Measurements from ENCODE around the gene SLC25A47.
"Not testable (repeated sequence)": the region's sequence is repeated elsewhere in the genome, so short reads cannot be mapped to it uniquely, and the experiment has no call there.

SLC25A47 gene

DNA sequence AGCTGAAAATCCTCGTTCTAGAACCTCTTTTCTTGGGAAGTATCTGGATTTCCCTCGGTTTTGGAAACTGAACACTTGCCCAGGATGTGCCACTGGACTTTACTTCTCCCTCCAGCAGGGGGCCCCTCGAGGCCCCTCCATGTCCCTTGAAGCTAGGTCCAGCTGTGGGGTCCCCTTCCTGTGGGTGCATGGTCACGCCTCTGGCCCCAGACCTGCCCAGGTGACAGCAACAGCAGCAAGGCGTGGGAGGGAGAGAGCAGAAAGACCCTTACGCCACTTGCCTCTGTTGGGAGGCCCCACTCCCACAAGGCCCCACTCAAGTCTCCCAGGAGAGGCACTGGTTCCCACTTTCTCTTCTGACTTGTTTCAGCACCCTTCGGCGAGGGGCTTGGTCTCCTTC is 20.0 kb upstream of the SLC25A47 start:
- in situ Hi-C loops (cut with HindIII; ENCODE audit: low sequenced_read_pairs) = no loop called here

DNA sequence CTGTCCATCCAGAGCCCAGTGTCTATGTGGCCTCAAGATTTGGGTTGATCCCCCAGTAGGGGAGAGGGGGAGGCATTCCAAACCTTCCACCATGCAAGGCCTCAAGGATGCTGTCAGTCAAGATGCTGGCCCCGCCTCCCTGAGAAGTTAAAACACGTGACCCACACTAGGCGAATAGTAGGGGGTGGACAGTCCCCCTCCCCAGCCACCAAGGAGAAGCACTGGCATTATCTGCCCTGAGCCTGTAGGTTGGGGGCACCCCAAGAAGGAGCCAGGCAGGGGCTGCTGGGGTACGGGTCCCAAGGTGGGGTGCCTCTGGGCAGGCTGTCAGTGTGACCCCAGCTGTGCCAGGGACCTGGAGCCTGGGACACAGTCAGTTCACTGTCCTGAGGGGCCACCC is 19.2 kb upstream of the SLC25A47 start:
- in situ Hi-C loops (cut with HindIII; ENCODE audit: low sequenced_read_pairs) = no loop called here

DNA sequence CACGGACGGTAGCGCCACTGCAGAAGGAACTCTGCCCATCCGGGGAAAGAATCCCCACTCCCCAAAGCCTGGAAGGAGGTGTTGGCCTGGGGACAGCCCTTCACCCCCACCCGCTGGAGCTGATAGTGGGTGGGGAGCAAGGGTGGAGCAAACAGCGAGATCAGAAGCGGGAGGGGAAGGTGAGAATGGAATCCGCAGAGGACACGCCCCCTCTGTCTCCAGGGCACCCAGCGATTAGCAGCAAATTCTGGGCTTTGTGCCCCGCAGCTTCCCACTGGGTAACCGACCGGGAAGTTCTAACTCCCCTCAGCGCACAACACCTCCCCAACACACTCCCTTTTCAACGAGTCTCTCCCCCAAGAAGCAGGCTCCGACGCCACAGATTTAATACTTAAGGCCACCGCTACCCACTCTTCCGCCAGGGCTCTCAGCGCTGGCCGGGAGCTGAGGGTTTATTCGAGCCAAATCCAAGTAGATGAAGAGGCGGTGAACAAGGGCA is 18.3 kb upstream of the SLC25A47 start:
- in situ Hi-C loops (cut with HindIII; ENCODE audit: low sequenced_read_pairs) = no loop called here

DNA sequence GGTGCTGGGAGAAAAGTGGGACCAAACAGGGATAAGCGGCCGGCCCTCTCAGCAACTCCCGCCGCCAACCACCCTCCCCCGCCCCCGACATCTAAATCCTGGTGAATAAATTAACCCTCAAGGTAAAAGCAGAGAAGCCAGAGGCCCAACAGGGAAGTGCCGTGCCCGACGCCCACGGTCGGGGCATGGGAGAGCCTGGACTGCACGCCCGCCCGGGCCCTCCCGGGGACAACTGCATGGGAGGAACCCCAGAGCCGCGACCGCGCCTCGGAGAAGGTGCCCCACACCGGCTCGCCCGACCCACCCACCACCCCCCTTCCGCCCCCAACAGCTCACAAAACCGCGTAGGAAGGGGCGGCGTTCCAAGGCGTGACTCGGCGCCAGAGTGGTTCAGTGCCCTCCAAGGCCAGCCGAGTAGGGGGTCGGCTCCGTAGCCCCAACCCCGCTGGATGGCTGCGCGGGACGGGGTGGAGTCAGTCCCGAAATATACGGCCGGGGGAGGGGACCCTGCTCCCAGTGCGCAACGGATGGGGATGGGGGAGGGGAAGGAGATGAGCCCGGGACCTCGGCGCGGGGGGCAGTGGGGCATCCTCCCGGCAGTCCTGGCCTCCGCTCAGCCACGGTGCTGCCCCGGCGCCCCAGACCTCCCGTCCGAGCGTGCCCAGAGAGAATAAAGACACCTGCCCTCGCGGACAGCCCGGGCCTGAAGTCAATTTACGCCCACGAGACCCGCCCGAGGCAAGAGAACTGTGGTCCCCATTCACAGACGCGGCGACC is 17.6 kb upstream of the SLC25A47 start:
- in situ Hi-C loops (cut with HindIII; ENCODE audit: low sequenced_read_pairs) = no loop called here

DNA sequence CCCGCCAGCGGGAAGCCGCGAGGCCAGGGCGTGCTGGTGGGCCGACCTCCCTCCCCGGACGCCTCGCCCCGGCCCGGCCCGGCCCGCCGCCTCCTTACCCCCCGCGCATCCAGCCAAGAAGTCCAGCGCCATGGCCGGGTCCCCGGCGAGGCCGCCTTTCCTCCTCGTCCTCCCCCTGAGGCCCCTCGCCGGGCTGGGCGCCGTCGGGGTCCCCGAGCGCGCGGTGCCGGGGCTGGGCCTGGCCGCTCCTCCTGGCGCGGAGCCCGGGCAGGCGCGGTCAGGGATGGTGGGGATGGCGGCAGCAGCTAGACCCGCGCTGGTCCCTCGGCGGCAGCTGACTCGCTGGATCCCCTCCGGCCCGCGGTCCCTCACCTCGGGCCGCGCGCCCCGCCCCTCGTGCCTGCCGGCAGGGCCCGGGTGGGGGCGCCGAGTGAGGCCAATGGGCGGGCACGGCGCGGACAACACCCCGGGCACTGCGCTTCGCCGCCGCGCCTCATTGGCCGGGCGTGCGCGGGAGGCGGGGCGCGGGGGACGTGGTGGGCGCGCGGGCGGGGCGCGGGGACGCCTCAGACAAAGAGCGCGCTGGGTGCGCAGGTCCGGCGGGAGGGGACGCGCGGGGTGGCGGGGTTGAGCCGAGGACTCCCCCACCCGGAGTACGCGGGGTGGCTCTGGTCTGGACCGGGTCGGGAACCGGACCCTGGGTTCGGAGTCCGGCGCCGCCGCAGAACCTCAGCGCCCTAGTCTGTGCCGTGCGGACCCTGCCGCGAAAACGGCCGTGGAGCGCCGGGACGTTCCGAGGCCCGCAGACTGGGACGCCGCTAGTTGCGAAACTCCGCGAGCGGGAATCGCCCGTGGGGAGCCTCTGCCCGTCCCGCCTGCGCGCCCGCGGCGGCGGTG is 16.8 kb upstream of the SLC25A47 start, which contains the start of gene SLC25A29:
TSS of gene SLC25A29 (minus strand) at position 344 of the 897 bp plus-strand sequence. CDS start at position 132, 212 bp downstream.
- in situ Hi-C loops (cut with HindIII; ENCODE audit: low sequenced_read_pairs) = no loop called here

DNA sequence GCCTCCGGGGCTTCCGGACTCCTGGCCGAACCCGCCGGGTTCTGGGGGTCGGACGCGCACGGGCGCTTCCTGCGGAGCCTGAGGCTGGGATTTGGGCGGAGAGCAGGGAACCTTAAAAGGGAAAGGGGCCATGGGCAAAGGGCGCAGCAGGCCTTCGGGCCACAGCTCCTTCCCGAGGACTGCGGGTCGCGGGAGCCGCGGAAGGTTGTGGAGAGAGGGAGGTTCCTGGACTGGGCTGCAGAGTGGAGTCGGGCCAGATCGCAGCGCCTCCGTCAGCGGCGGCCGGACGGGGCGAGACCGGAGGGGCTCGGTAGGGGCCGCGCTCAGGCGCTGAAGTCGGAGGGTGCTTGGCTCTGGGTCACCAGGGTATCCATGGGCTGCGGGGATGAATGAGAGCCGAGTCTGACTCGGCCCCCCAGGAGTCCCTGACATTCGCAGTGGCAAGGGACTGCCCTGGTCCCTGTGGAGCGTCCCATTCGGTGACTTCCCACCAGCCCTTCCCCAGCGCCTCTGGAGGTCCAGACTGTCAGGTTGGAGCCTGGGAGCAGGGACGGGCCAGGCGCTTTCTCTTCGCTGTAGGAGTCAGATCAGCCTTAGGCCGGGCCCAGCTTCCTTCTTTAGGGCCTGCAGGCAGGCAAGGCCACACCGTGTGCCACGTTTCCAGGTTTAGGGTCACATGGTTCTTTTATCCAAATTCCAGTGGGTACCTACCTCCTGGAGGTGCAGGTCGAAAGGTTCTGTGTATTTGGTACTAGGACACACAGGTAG is 16.0 kb upstream of the SLC25A47 start:
- in situ Hi-C loops (cut with HindIII; ENCODE audit: low sequenced_read_pairs) = no loop called here

DNA sequence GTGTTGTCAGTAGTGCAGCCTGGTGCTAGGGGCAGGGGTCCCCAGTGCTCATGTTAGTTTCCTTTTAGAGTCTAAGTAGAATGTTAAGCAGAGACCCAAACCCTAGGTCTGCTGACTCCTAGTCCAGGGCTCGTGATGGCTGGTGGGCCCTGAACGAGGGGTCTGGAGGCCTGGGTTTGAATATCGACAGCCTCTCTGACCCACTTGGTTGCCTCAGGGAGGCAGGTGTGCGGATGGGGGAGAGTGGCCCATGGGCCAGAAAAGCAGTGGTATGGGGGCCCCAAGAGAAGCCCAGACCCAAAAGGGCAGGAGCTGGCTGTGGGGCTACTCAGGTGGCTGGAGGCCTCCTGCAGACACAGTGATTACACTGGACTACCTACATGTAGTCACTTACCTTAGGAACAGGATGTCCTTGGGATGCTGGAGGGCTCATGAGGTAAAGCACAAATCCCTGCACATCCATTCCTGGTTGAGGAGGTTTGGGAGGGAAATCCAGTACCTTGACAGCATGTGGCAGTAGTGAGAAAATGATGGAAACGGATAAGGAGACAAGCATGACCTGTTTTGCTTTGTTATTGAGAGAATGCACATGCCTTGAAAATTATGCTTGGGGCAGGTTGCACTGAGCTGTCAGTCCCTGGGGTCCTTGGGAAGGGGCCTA is 15.2 kb upstream of the SLC25A47 start:
- in situ Hi-C loops (cut with HindIII; ENCODE audit: low sequenced_read_pairs) = no loop called here

DNA sequence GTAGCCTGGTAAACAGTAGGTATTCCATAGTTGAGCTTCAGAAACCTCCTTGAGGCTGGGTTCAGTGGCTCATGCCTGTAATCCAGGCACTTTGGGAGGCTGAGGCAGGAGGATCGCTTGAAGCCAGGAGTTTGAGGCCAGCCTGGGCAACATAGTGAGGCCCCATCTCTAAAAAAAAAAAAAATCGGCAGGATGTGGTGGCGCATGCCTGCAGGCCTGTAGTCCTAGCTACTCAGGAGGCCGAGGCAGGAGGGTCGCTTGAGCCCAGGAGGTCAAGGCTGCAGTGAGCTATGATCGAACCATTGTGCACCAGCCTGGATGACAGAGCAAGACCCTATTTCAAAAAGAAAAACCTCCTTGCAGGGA is 14.7 kb upstream of the SLC25A47 start:
- in situ Hi-C loops (cut with HindIII; ENCODE audit: low sequenced_read_pairs) = not testable (repeated sequence)

DNA sequence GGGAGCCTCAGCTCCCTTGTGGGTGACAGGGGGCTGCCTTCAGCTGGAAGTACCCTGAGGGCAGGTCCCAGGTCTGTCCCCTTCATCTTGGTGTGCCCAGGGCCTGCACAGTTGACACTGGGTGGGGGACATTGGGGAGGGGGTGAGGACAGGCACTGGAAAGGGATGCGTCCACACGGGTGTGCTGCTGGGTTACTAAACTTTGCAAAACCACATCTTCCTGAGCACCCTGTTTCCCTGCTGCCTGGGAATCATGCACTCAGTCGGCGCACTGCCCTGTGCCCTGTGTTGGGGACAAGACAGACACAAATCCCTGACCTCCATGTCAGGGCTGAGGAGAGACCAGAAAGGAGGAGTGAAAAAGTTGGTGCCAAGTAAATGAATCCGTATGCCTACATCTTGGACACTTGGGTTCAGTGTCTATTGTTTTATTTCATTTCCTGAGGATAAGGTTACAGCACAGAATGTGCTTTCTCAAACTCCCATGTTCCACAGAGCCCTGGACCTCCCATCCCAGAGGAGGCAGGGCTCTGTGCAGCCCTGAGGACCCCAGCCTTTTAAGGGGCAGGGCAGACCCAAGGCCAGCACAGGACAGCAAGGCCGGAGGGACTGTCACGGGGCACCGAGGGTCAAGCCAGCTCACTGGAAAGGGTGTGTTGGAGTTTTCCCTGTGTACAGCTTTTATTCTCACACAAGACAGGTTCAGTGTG is 14.0 kb upstream of the SLC25A47 start:
- in situ Hi-C loops (cut with HindIII; ENCODE audit: low sequenced_read_pairs) = no loop called here

DNA sequence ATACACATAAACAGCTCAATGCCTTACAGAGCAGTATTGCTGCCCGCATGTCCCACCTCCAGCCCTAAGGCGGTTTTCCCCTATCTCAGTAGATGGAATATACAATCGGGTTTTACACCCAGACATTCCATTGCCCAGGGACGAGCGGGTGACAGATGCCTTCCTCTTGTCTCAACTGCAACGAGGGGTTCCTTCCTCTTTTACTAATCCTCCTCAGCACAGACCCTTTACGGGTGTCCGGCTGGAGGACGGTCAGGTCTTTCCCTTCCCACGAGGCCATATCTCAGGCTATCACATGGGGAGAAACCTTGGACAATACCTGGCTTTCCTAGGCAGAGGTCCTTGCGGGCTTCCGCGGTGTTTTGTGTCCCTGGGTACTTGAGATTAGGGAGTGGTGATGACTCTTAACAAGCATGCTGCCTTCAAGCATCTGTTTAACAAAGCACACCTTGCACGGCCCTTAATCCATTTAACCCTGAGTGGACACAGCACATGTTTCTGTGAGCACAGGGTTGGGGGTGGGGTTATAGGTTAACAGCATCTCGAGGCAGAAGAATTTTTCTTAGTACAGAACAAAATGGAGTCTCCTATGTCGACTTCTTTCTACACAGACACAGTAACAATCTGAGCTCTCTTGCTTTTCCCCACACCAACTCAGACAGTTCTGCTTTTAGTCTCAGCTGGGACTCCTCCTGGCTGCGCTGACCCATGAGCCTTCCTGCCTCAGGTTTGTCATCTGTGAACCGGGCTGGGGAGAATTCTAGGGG is 10.8 kb upstream of the SLC25A47 start:
- in situ Hi-C loops (cut with HindIII; ENCODE audit: low sequenced_read_pairs) = not testable (repeated sequence)

DNA sequence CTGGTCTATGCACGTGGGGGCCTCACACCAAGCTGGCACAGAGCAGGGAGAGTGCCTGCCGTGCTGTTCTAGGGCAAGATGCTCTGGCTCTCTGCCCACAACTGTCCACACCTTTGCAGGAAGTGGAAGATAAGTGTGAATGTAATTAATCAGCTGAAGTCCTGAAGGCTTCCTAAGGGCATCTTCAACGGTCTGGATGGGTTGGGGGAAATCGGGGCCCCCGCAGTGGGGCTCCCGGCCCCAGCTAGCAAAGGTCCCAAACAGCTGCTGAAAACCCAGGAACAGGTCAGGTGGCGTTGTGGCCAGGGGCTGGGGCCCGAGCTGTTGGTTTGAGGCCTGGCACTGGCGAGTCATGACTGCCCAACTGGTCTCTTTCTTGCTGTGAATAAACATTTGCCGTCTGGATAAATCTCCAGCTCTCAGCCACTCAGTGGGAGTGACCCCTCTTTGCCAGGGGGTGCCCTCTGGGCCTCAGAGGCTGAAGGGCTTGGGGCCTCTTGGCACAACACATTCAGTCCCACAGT is 10.2 kb upstream of the SLC25A47 start:
- in situ Hi-C loops (cut with HindIII; ENCODE audit: low sequenced_read_pairs) = no loop called here

DNA sequence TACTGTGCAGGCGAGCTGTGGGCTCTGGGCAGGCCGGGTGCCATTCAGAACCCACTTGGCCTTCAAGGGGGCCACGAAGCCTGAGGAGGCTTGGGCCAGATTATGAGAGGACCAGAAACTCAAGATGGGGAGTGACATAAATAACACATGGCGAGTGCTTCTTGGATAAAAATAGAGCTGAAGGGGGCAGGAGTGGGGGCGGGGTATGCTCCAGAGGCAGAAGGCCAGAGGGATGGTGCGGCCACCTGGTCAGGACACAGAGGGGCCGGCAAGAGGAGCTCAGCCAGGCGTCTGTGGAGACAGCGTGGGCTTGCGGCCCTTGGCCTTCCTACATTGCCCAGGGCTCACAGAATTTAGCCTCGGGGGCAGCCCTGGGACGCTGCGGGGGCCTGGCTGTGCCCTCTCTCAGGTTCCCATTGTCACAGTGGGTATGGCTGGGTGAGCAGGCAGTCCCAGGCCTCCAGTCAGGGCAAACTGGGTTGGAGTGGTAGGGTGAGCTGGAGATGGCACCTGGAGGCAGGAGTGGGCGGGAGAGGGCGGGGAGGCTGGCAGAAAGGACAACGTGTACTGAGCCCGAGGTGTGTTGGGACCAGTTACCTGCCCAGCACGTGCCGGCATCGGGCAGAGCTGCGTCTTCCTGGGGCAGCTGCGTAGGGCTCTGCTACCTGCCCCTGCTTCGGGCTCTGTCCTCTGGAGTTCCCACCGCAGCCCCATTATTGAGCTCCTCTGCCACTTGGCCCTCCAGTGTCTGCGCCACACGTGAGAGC is 9.5 kb upstream of the SLC25A47 start:
- in situ Hi-C loops (cut with HindIII; ENCODE audit: low sequenced_read_pairs) = no loop called here

DNA sequence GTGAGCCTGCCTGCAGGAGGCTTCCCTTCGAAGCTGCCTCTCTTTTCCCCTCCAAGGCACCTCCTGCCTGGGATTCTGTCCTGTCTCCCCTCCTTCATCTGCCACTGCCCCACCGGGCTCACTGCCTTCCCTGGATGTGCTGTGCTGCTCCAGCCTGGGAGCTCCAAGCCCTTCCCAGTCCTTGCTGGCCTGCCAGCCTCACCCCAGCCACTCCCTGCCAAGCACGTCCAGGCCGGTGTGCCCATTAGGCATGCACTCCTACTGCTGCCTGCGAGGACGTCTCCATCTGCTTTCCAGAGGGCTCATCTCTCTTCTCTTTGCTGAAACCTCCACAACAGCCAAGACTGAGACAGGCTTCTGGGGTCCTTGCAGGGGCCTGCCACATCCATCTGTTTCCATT is 8.4 kb upstream of the SLC25A47 start:
- in situ Hi-C loops (cut with HindIII; ENCODE audit: low sequenced_read_pairs) = no loop called here

DNA sequence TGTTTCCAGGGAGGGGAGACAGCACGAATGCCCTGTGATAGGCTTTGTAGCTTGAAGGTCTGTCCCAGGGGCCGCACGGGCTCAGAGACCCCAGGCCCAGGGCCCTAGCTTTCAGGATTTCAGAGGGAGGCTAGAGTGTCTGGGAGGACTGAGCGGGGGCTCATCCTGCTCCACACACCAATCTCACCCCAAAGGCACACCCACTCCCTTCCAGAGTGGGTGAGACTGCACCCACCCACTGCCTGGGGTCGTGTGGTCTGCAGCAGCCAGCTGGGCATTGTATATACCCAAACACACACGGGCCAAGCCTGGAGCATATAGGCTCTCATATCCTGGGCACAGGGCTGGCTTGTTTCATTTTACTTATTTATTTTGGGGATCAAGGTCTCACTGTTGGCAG is 5.8 kb upstream of the SLC25A47 start:
- in situ Hi-C loops (cut with HindIII; ENCODE audit: low sequenced_read_pairs) = no loop called here

DNA sequence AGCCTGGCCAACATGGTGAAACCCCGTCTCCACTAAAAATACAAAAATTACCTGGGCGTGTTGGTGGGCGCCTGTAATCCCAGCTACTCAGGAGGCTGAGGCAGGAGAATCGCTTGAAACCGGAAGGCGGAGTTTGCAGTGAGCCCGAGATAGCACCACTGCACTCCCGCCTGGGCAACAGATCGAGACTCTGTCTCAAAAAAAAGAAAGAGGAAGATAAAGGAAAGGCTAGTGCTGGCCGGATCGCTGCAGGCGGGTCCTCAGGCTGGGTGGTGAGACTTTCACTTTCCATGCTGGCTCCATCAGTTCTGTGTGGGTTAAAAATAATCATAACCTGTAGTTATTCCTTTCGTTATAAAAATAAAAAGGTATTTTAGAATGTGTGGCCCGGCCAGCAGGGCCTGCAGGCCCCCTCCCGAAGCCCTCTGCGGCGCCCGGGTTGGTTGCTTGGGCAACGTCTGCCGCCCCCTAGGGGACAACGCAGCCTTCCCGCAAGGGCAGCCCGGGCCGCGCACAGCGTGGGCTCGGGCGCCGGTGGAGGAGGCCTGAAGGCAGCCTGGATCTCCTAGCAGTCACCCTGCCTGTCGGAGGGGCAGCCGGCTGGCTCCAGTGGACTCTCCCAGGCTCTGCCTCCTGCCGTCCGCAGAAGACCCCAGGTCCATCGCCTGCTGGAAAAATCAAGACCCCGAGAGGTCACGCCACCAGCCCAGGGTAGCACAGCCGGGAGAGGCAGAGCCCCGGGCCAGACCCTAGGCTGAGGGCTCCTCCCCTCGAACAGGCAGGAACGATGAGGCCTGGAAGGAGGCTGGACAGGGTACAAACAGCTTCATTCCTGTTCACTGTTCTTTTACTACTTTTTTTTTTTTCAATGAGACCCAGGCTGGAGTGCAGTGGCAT is 5.0 kb upstream of the SLC25A47 start:
- in situ Hi-C loops (cut with HindIII; ENCODE audit: low sequenced_read_pairs) = no loop called here

DNA sequence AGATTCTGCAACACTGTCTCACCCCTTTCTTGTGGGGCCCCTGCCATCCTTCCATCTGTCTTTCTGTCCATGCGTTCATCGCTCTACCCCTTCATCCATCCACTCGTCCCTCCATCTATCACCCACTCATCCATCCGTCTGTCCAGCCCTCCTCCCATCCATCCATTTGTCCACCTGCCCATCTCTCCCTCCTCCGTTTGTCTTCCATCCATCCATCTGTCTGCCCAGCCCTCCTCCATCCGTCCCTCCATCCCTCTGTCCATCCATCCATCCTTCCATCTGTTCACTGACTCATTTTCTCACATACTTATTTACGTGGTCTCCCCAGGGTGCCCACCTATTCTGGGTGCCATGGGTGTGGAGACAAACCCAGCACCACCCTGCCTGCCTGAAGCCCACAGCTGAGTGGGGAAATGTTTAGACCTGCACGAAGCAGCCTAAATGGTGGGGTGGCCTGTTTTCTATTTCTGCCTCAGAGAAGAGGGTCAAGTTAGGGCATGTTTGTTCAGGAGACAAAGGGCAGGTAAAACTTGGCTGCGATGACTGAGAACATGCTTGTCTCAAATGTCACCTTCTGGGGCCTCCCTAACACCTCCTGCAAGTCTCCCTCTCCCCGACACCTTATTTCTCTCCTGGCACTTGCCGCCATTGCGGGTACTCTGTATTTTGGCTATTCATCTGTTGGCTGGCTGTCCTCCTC is 2.8 kb upstream of the SLC25A47 start:
- in situ Hi-C loops (cut with HindIII; ENCODE audit: low sequenced_read_pairs) = loop anchor here (5.0 kb wide), 1 partner anchor 37 kb away; no protein-coding TSS in a partner anchor

Measured in endothelial cell of hepatic sinusoid (primary cell).